ENCODE results near the gene RGS5.

DNA sequence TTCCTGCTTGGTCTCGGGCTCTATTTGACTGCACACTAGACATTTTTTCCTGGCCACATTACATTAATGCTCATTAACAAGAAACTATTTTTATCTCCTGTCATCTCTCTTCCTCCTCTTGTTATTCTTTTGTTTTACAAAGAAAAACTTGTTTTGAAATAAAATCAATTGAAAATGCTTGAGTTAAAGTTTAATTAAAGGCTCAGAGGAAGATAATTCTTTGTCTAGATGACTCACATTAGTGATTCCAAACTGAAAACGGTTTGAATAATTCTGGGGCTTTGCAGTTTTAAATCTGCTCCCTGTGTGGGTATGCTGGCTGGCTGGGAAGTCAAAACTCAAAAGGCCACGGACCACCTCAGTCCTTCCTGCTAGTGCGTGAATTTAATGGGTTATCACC, 29.6 kb downstream of the RGS5 start:
- TF ChIP-seq YY1 (IDR thresholded peaks at IDR 0.05; ENCODE audit: low read depth), result no peak
- TF ChIP-seq, protein P1, sequence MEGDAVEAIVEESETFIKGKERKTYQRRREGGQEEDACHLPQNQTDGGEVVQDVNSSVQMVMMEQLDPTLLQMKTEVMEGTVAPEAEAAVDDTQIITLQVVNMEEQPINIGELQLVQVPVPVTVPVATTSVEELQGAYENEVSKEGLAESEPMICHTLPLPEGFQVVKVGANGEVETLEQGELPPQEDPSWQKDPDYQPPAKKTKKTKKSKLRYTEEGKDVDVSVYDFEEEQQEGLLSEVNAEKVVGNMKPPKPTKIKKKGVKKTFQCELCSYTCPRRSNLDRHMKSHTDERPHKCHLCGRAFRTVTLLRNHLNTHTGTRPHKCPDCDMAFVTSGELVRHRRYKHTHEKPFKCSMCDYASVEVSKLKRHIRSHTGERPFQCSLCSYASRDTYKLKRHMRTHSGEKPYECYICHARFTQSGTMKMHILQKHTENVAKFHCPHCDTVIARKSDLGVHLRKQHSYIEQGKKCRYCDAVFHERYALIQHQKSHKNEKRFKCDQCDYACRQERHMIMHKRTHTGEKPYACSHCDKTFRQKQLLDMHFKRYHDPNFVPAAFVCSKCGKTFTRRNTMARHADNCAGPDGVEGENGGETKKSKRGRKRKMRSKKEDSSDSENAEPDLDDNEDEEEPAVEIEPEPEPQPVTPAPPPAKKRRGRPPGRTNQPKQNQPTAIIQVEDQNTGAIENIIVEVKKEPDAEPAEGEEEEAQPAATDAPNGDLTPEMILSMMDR (IDR thresholded peaks at IDR 0.05), result no peak
- 0 out of 2 replicates have a peak, but pooled peaks have one; percentile 33 for TF ChIP-seq FOXM1 (IDR thresholded peaks at IDR 0.05; ENCODE audit: low read depth)
- TF ChIP-seq EZH2phosphoT487 (IDR thresholded peaks at IDR 0.05; ENCODE audit: borderline replicate concordance, low read depth), result no peak
- no peak for TF ChIP-seq TAF1 (IDR thresholded peaks at IDR 0.05; ENCODE audit: borderline replicate concordance, low read depth, low read length)
- TF ChIP-seq MAX (IDR thresholded peaks at IDR 0.05; ENCODE audit: low read depth), result no peak
- TF ChIP-seq RAD21 (IDR thresholded peaks at IDR 0.05; ENCODE audit: low read length), result no peak
- no peak for TF ChIP-seq RFX5 (IDR thresholded peaks at IDR 0.05; ENCODE audit: low read length)
- no peak for TF ChIP-seq SMC3 (IDR thresholded peaks at IDR 0.05; ENCODE audit: low read depth, low read length)
- TF ChIP-seq POLR2AphosphoS5 (IDR thresholded peaks at IDR 0.05; ENCODE audit: low read depth, low read length), result no peak
- TF ChIP-seq, protein P2, sequence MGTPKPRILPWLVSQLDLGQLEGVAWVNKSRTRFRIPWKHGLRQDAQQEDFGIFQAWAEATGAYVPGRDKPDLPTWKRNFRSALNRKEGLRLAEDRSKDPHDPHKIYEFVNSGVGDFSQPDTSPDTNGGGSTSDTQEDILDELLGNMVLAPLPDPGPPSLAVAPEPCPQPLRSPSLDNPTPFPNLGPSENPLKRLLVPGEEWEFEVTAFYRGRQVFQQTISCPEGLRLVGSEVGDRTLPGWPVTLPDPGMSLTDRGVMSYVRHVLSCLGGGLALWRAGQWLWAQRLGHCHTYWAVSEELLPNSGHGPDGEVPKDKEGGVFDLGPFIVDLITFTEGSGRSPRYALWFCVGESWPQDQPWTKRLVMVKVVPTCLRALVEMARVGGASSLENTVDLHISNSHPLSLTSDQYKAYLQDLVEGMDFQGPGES (IDR thresholded peaks at IDR 0.05; ENCODE audit: low read depth, low read length), result no peak
- no peak for TF ChIP-seq SIN3A (IDR thresholded peaks at IDR 0.05; ENCODE audit: borderline replicate concordance, low read depth, low read length)
- TF ChIP-seq, protein P3, sequence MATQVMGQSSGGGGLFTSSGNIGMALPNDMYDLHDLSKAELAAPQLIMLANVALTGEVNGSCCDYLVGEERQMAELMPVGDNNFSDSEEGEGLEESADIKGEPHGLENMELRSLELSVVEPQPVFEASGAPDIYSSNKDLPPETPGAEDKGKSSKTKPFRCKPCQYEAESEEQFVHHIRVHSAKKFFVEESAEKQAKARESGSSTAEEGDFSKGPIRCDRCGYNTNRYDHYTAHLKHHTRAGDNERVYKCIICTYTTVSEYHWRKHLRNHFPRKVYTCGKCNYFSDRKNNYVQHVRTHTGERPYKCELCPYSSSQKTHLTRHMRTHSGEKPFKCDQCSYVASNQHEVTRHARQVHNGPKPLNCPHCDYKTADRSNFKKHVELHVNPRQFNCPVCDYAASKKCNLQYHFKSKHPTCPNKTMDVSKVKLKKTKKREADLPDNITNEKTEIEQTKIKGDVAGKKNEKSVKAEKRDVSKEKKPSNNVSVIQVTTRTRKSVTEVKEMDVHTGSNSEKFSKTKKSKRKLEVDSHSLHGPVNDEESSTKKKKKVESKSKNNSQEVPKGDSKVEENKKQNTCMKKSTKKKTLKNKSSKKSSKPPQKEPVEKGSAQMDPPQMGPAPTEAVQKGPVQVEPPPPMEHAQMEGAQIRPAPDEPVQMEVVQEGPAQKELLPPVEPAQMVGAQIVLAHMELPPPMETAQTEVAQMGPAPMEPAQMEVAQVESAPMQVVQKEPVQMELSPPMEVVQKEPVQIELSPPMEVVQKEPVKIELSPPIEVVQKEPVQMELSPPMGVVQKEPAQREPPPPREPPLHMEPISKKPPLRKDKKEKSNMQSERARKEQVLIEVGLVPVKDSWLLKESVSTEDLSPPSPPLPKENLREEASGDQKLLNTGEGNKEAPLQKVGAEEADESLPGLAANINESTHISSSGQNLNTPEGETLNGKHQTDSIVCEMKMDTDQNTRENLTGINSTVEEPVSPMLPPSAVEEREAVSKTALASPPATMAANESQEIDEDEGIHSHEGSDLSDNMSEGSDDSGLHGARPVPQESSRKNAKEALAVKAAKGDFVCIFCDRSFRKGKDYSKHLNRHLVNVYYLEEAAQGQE (IDR thresholded peaks at IDR 0.05; ENCODE audit: low read depth, low read length), result no peak
- no peak for TF ChIP-seq FOXJ3 (CRISPR knock-in tag; IDR thresholded peaks at IDR 0.05)

Data from SK-N-SH (cell line).